Astrocyte (in vitro differentiated cells and primary cell): Measurements from ENCODE around the gene WDR45B. TPM values are rescaled to one million over a fixed set of nuclear protein-coding genes. Genes with fewer than 3 reads are reported as not detected.

ENCODE experiments used
- DNase-seq: peaks from one replicate; pipeline ENCODE4 v3.0.0-alpha.2; 2010; ENCODE audit warnings: low read depth
- FAIRE-seq: peaks from 2 replicates; lab custom pipeline; 2011; peaks lifted over from hg19 to GRCh38; lab: Jason Lieb, UNC
- H2AFZ ChIP-seq: 2 replicates; pipeline ENCODE4 v1.6.0; 2012; ENCODE audit warnings: low read depth, low read length, inconsistent platforms
- H3K27ac ChIP-seq: 2 replicates; pipeline ENCODE4 v1.5.1; 2011; ENCODE audit warnings: low read depth, low read length, inconsistent platforms
- H3K27me3 ChIP-seq: 2 replicates; pipeline ENCODE4 v1.6.0; 2011; ENCODE audit warnings: low read length, inconsistent platforms; ENCODE audit not compliant: insufficient read depth
- H3K36me3 ChIP-seq: 2 replicates; pipeline ENCODE4 v1.5.1; 2011; ENCODE audit warnings: low read length, inconsistent platforms; ENCODE audit not compliant: insufficient read depth
- H3K4me1 ChIP-seq: 2 replicates; pipeline ENCODE4 v1.5.1; 2011; ENCODE audit warnings: low read length, inconsistent platforms; ENCODE audit not compliant: insufficient read depth
- H3K4me2 ChIP-seq: 2 replicates; pipeline ENCODE4 v1.6.0; 2012; ENCODE audit warnings: low read length, inconsistent platforms
- H3K4me3 ChIP-seq: 2 replicates; pipeline ENCODE4 v1.5.1; 2011; ENCODE audit warnings: low read depth, mild to moderate bottlenecking, low read length, inconsistent platforms; ENCODE audit not compliant: insufficient read depth
- H3K79me2 ChIP-seq: 2 replicates; pipeline ENCODE4 v1.6.0; 2012; ENCODE audit warnings: mild to moderate bottlenecking, low read length, inconsistent platforms; ENCODE audit not compliant: insufficient read depth
- H3K9ac ChIP-seq: 2 replicates; pipeline ENCODE4 v1.6.0; 2012; ENCODE audit warnings: mild to moderate bottlenecking, low read length, inconsistent platforms
- H3K9me3 ChIP-seq: 2 replicates; pipeline ENCODE4 v1.5.1; 2012; ENCODE audit warnings: low read depth, mild to moderate bottlenecking, low read length, inconsistent platforms; ENCODE audit not compliant: insufficient read depth
- H4K20me1 ChIP-seq: 2 replicates; pipeline ENCODE4 v1.6.0; 2012; ENCODE audit warnings: low read length, inconsistent platforms; ENCODE audit not compliant: insufficient read depth
- H3K27ac Mint-ChIP-seq: one replicate; pipeline ENCODE4 v1.8.0; 2021; ENCODE audit warnings: mild to moderate bottlenecking, mixed read lengths; ENCODE audit not compliant: unreplicated experiment
- H3K27me3 Mint-ChIP-seq: one replicate; pipeline ENCODE4 v1.8.0; 2021; ENCODE audit warnings: low read depth, mixed read lengths; ENCODE audit not compliant: unreplicated experiment
- H3K36me3 Mint-ChIP-seq: one replicate; pipeline ENCODE4 v1.8.0; 2021; ENCODE audit warnings: low read depth, mixed read lengths; ENCODE audit not compliant: unreplicated experiment
- H3K4me1 Mint-ChIP-seq: one replicate; pipeline ENCODE4 v1.8.0; 2021; ENCODE audit warnings: low read depth, mixed read lengths; ENCODE audit not compliant: unreplicated experiment
- H3K4me3 Mint-ChIP-seq: one replicate; pipeline ENCODE4 v1.8.0; 2021; ENCODE audit warnings: mild to moderate bottlenecking, moderate library complexity, mixed read lengths; ENCODE audit not compliant: unreplicated experiment
- H3K9me3 Mint-ChIP-seq: one replicate; pipeline ENCODE4 v1.8.0; 2021; ENCODE audit warnings: mild to moderate bottlenecking, mixed read lengths; ENCODE audit not compliant: unreplicated experiment
- CTCF ChIP-seq: IDR thresholded peaks from 2 replicates; pipeline ENCODE4 v1.5.1; 2011; ENCODE audit warnings: low read depth, mild to moderate bottlenecking, inconsistent platforms, low read length, moderate library complexity; ENCODE audit not compliant: insufficient read depth
- EZH2 ChIP-seq: IDR thresholded peaks from 2 replicates; pipeline ENCODE4 v1.6.1; 2012; ENCODE audit warnings: mild to moderate bottlenecking, low read length, inconsistent platforms; ENCODE audit not compliant: insufficient read depth
- total RNA-seq: library from RNA; stranded (reverse); gene quantifications from 2 replicates; pipeline ENCODE4 v1.2.1, GENCODE V29; 2021

Gene WDR45B
- total RNA-seq, 1 donor from 2014 or later, result 75.4 TPM

- DNase-seq (no peak), FAIRE-seq (no peak)
- H3K9ac ChIP-seq, result no peak overlapping the region
- H4K20me1 ChIP-seq, result peaks cover 7% of the 10 kb centered on the region
- H3K27me3 ChIP-seq, result no peaks in the 10 kb centered on the region
- no peaks in the 10 kb centered on the region for H3K9me3 ChIP-seq
- Mint-ChIP-seq H3K27me3 (no peaks in the 10 kb centered on the region), H3K36me3 (peaks cover 17% of the 10 kb centered on the region), H3K9me3 (no peaks in the 10 kb centered on the region), H3K4me1 (peaks cover 5% of the 10 kb centered on the region), H3K4me3 (no peak overlapping the region), H3K27ac (peak overlapping the region; percentile 87)
- no peak overlapping the region for H3K27ac ChIP-seq
- no peak overlapping the region for H3K4me3 ChIP-seq
- peaks cover 7% of the 10 kb centered on the region for H3K36me3 ChIP-seq
- peaks cover 8% of the 10 kb centered on the region for H3K4me1 ChIP-seq
- no peak overlapping the region for H2AFZ ChIP-seq
- H3K79me2 ChIP-seq, result peaks cover 29% of the 10 kb centered on the region
- TF ChIP-seq CTCF (no peak), EZH2 (no peak)
- H3K4me2 ChIP-seq, result peak overlapping the region; percentile 98
Observed at GRCh38 chr17:82592289-82592766, 55.9 kb downstream of the WDR45B start.

- H3K27me3 ChIP-seq, result no peaks in the 10 kb centered on the region
- no peaks in the 10 kb centered on the region for H3K27me3 Mint-ChIP-seq
- no peaks in the 10 kb centered on the region for H3K9me3 Mint-ChIP-seq
- H3K4me1 ChIP-seq, result peaks cover 8% of the 10 kb centered on the region
- H3K4me3 ChIP-seq, result no peak overlapping the region
- H3K4me3 Mint-ChIP-seq, result no peak overlapping the region
- peaks cover 10% of the 10 kb centered on the region for H4K20me1 ChIP-seq
- H3K36me3 Mint-ChIP-seq, result peaks cover 10% of the 10 kb centered on the region
- no peak for TF ChIP-seq EZH2
- no peak for TF ChIP-seq CTCF
- no peak for DNase-seq
- peaks cover 21% of the 10 kb centered on the region for H3K79me2 ChIP-seq
- H3K36me3 ChIP-seq, result peaks cover 7% of the 10 kb centered on the region
- H3K27ac Mint-ChIP-seq, result no peak overlapping the region
- no peak for FAIRE-seq
- peaks cover 8% of the 10 kb centered on the region for H3K4me1 Mint-ChIP-seq
- no peaks in the 10 kb centered on the region for H3K9me3 ChIP-seq
- H3K27ac ChIP-seq, result no peak overlapping the region
- no peak overlapping the region for H3K4me2 ChIP-seq
- no peak overlapping the region for H2AFZ ChIP-seq
- no peak overlapping the region for H3K9ac ChIP-seq
Observed at GRCh38 chr17:82590881-82591539, 57.2 kb downstream of the WDR45B start.

- Mint-ChIP-seq H3K4me3 (no peak overlapping the region), H3K27ac (no peak overlapping the region), H3K9me3 (no peaks in the 10 kb centered on the region), H3K27me3 (no peaks in the 10 kb centered on the region), H3K4me1 (peaks cover 8% of the 10 kb centered on the region), H3K36me3 (peaks cover 12% of the 10 kb centered on the region)
- Histone ChIP-seq H3K27ac (no peak overlapping the region), H3K4me2 (no peak overlapping the region), H3K9me3 (no peaks in the 10 kb centered on the region), H4K20me1 (peaks cover 10% of the 10 kb centered on the region), H3K4me3 (no peak overlapping the region), H3K36me3 (peaks cover 4% of the 10 kb centered on the region), H3K27me3 (no peaks in the 10 kb centered on the region), H3K9ac (no peak overlapping the region), H3K79me2 (peaks cover 14% of the 10 kb centered on the region), H2AFZ (no peak overlapping the region), H3K4me1 (peaks cover 8% of the 10 kb centered on the region)
- TF ChIP-seq EZH2, result no peak
- TF ChIP-seq CTCF, result no peak
- FAIRE-seq, result no peak
- no peak for DNase-seq
Observed at GRCh38 chr17:82590216-82590615, 58.0 kb downstream of the WDR45B start.
